ENCODE measurements around the gene ATCAY. TPM values are rescaled to one million over a fixed set of nuclear protein-coding genes. Genes with fewer than 3 reads are reported as not detected.

The ATCAY gene
- total RNA-seq, 1 donor from 2014 or later, result under 0.01 TPM

DNA sequence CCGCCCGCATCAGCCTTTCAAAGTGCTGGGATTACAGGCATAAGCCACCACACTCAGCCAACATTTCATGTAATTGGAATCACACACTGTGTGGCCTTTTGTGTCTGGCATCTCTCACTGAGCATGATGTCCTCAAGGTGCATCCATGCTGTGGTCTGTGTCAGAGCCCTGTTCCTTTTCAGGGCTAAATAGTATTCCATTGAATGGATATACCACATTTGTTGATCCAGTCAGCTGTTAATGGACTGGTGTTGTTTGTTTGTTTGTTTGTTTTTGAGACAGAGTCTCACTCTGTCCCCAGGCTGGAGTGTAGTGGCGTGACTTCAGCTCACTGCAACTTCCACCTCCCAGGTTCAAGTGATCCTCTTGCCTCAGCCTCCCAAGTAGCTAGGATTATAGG is 17.9 kb downstream of the ATCAY start:
- Histone ChIP-seq H3K9me3 (ENCODE audit: control insufficient read depth in 3 of 3, low read length in 3 of 3) (no peaks in the 10 kb centered on the region), H3K4me1 (ENCODE audit: control insufficient read depth in 3 of 3, insufficient read depth in 3 of 3, low read length in 3 of 3) (peaks cover 0 to 6% (median 0%) of the 10 kb centered on the region in 3 donors), H3K27ac (ENCODE audit: low read depth, low read length) (no peak overlapping the region), H3K27me3 (ENCODE audit: control insufficient read depth in 3 of 3, insufficient read depth in 3 of 3, low read length in 3 of 3) (peaks cover 3 to 14% (median 14%) of the 10 kb centered on the region in 3 donors), H3K9ac (ENCODE audit: low read depth in 1 of 3, low read length in 3 of 3) (no peak overlapping the region), H3K4me3 (ENCODE audit: low read length in 3 of 3) (no peak overlapping the region), H3K36me3 (ENCODE audit: control insufficient read depth in 3 of 3, insufficient read depth in 3 of 3, low read length in 3 of 3) (no peaks in the 10 kb centered on the region)

DNA sequence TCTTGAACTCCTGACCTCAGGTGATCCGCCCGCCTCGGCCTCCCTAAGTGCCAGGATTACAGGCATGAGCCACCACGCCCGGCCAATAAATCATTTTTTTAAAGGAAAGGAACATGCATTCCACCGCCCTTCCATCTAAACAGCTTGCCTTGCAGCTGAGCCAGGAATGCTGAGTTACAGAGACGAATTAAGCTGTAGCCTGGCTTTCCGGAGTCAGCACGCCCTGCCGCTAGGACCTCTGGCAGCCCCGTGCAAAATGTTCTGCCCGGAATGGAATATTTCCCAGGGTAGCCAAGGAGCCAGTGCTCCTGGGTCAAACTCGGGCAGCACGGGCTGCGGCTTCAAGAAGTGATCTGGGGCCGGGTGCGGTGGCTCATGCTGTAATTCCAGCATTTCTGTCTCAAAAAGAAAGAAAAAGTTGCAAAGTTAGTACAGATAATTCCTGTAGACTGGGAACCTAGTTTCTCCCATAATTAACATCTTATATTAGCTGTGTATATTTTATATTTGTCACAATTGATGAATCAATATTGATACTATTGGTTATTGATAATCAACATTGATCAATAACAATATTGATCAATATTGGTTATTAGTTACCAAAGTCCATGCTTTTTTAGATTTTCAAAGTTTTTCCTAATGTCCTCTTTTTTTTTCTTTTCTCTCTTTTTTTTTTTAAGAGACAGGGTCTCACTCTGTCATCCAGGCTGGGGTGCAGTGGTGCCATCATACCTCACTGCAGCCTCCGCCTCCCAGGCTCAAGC is 19.2 kb downstream of the ATCAY start:
- no peaks in the 10 kb centered on the region for H3K36me3 ChIP-seq (ENCODE audit: control insufficient read depth in 3 of 3, insufficient read depth in 3 of 3, low read length in 3 of 3)
- H3K9me3 ChIP-seq (ENCODE audit: control insufficient read depth in 3 of 3, low read length in 3 of 3), result no peaks in the 10 kb centered on the region
- H3K27me3 ChIP-seq (ENCODE audit: control insufficient read depth in 3 of 3, insufficient read depth in 3 of 3, low read length in 3 of 3), result peaks cover 3 to 14% (median 14%) of the 10 kb centered on the region in 3 donors
- no peak overlapping the region for H3K27ac ChIP-seq (ENCODE audit: low read depth, low read length)
- H3K4me3 ChIP-seq (ENCODE audit: low read length in 3 of 3), result no peak overlapping the region
- H3K4me1 ChIP-seq (ENCODE audit: control insufficient read depth in 3 of 3, insufficient read depth in 3 of 3, low read length in 3 of 3), result peaks cover 0 to 6% (median 0%) of the 10 kb centered on the region in 3 donors
- H3K9ac ChIP-seq (ENCODE audit: low read depth in 1 of 3, low read length in 3 of 3), result no peak overlapping the region

DNA sequence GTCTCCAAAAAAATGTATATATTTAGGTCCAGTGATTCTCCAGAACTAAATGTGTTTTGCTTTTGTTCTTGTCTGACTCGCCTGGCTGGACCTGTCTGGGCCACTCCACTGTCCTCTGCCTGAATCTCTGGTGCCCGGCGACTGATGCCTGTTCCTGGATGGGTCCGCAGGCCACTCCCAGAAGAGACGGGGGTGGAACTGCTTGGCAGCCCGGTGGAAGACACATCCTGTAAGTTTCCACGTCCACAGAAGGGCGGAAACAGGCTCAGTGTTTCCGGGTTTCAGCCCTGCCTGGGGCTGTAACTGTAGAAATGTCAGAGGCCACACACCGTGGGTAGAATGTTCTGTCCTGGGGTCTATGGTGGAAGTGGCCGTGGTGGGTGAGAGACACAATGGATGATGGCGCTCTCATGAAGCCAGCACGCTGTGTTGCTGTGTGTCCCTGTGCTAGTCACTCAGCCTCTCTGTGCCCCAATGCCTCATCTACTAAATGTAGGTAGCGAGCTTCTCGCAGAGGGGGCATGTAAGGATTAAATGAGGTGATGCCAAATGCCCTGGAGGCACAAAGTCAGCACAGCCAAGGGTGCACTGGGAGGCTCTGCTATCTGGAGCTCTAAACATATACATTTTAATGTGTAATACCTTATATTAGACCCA is 22.0 kb downstream of the ATCAY start:
- Histone ChIP-seq H3K4me3 (ENCODE audit: low read length in 3 of 3) (no peak overlapping the region), H3K36me3 (ENCODE audit: control insufficient read depth in 3 of 3, insufficient read depth in 3 of 3, low read length in 3 of 3) (no peaks in the 10 kb centered on the region), H3K9me3 (ENCODE audit: control insufficient read depth in 3 of 3, low read length in 3 of 3) (no peaks in the 10 kb centered on the region), H3K4me1 (ENCODE audit: control insufficient read depth in 3 of 3, insufficient read depth in 3 of 3, low read length in 3 of 3) (peaks cover 0 to 6% (median 0%) of the 10 kb centered on the region in 3 donors), H3K27ac (ENCODE audit: low read depth, low read length) (no peak overlapping the region), H3K9ac (ENCODE audit: low read depth in 1 of 3, low read length in 3 of 3) (no peak overlapping the region), H3K27me3 (ENCODE audit: control insufficient read depth in 3 of 3, insufficient read depth in 3 of 3, low read length in 3 of 3) (peaks cover 0 to 18% (median 14%) of the 10 kb centered on the region in 3 donors)

- H3K36me3 ChIP-seq (ENCODE audit: control insufficient read depth in 3 of 3, insufficient read depth in 3 of 3, low read length in 3 of 3), result no peaks in the 10 kb centered on the region
- peaks cover 0 to 6% (median 0%) of the 10 kb centered on the region in 3 donors for H3K4me1 ChIP-seq (ENCODE audit: control insufficient read depth in 3 of 3, insufficient read depth in 3 of 3, low read length in 3 of 3)
- no peaks in the 10 kb centered on the region for H3K9me3 ChIP-seq (ENCODE audit: control insufficient read depth in 3 of 3, low read length in 3 of 3)
- peaks cover 0 to 14% (median 4%) of the 10 kb centered on the region in 3 donors for H3K27me3 ChIP-seq (ENCODE audit: control insufficient read depth in 3 of 3, insufficient read depth in 3 of 3, low read length in 3 of 3)
- H3K27ac ChIP-seq (ENCODE audit: low read depth, low read length), result no peak overlapping the region
- no peak overlapping the region for H3K4me3 ChIP-seq (ENCODE audit: low read length in 3 of 3)
- H3K9ac ChIP-seq (ENCODE audit: low read depth in 1 of 3, low read length in 3 of 3), result no peak overlapping the region
Observed at GRCh38 chr19:3904233-3904632, 23.7 kb downstream of the ATCAY start.

- H3K4me1 ChIP-seq (ENCODE audit: control insufficient read depth in 3 of 3, insufficient read depth in 3 of 3, low read length in 3 of 3), result no peaks in the 10 kb centered on the region
- H3K36me3 ChIP-seq (ENCODE audit: control insufficient read depth in 3 of 3, insufficient read depth in 3 of 3, low read length in 3 of 3), result no peaks in the 10 kb centered on the region
- no peak overlapping the region for H3K4me3 ChIP-seq (ENCODE audit: low read length in 3 of 3)
- H3K9me3 ChIP-seq (ENCODE audit: control insufficient read depth in 3 of 3, low read length in 3 of 3), result peaks cover 0 to 4% (median 3%) of the 10 kb centered on the region in 3 donors
- peaks cover 0 to 5% (median 0%) of the 10 kb centered on the region in 3 donors for H3K27me3 ChIP-seq (ENCODE audit: control insufficient read depth in 3 of 3, insufficient read depth in 3 of 3, low read length in 3 of 3)
- H3K9ac ChIP-seq (ENCODE audit: low read depth in 1 of 3, low read length in 3 of 3), result no peak overlapping the region
- no peak overlapping the region for H3K27ac ChIP-seq (ENCODE audit: low read depth, low read length)
Observed at GRCh38 chr19:3907626-3908265, 27.3 kb downstream of the ATCAY start.

GRCh38 chr19:3908266-3909054 is 28.0 kb downstream of the ATCAY start:
- no peak overlapping the region for H3K27ac ChIP-seq (ENCODE audit: low read depth, low read length)
- H3K4me3 ChIP-seq (ENCODE audit: low read length in 3 of 3), result no peak overlapping the region
- no peaks in the 10 kb centered on the region for H3K4me1 ChIP-seq (ENCODE audit: control insufficient read depth in 3 of 3, insufficient read depth in 3 of 3, low read length in 3 of 3)
- H3K9ac ChIP-seq (ENCODE audit: low read depth in 1 of 3, low read length in 3 of 3), result no peak overlapping the region
- peaks cover 0 to 4% (median 3%) of the 10 kb centered on the region in 3 donors for H3K9me3 ChIP-seq (ENCODE audit: control insufficient read depth in 3 of 3, low read length in 3 of 3)
- no peaks in the 10 kb centered on the region for H3K36me3 ChIP-seq (ENCODE audit: control insufficient read depth in 3 of 3, insufficient read depth in 3 of 3, low read length in 3 of 3)
- H3K27me3 ChIP-seq (ENCODE audit: control insufficient read depth in 3 of 3, insufficient read depth in 3 of 3, low read length in 3 of 3), result peaks cover 0 to 4% (median 0%) of the 10 kb centered on the region in 3 donors

GRCh38 chr19:3910105-3910504 is 29.6 kb downstream of the ATCAY start:
- Histone ChIP-seq H3K36me3 (ENCODE audit: control insufficient read depth in 3 of 3, insufficient read depth in 3 of 3, low read length in 3 of 3) (no peaks in the 10 kb centered on the region), H3K4me3 (ENCODE audit: low read length in 3 of 3) (no peak overlapping the region), H3K27me3 (ENCODE audit: control insufficient read depth in 3 of 3, insufficient read depth in 3 of 3, low read length in 3 of 3) (peaks cover 0 to 3% (median 0%) of the 10 kb centered on the region in 3 donors), H3K27ac (ENCODE audit: low read depth, low read length) (no peak overlapping the region), H3K4me1 (ENCODE audit: control insufficient read depth in 3 of 3, insufficient read depth in 3 of 3, low read length in 3 of 3) (no peaks in the 10 kb centered on the region), H3K9me3 (ENCODE audit: control insufficient read depth in 3 of 3, low read length in 3 of 3) (peaks cover 0 to 4% (median 3%) of the 10 kb centered on the region in 3 donors), H3K9ac (ENCODE audit: low read depth in 1 of 3, low read length in 3 of 3) (no peak overlapping the region)

GRCh38 chr19:3914199-3914598 is 33.7 kb downstream of the ATCAY start:
- Histone ChIP-seq H3K9me3 (ENCODE audit: control insufficient read depth in 3 of 3, low read length in 3 of 3) (peaks cover 2 to 4% (median 3%) of the 10 kb centered on the region in 3 donors), H3K4me1 (ENCODE audit: control insufficient read depth in 3 of 3, insufficient read depth in 3 of 3, low read length in 3 of 3) (no peaks in the 10 kb centered on the region), H3K36me3 (ENCODE audit: control insufficient read depth in 3 of 3, insufficient read depth in 3 of 3, low read length in 3 of 3) (no peaks in the 10 kb centered on the region), H3K27me3 (ENCODE audit: control insufficient read depth in 3 of 3, insufficient read depth in 3 of 3, low read length in 3 of 3) (no peaks in the 10 kb centered on the region), H3K4me3 (ENCODE audit: low read length in 3 of 3) (no peak overlapping the region), H3K9ac (ENCODE audit: low read depth in 1 of 3, low read length in 3 of 3) (no peak overlapping the region), H3K27ac (ENCODE audit: low read depth, low read length) (no peak overlapping the region)

DNA sequence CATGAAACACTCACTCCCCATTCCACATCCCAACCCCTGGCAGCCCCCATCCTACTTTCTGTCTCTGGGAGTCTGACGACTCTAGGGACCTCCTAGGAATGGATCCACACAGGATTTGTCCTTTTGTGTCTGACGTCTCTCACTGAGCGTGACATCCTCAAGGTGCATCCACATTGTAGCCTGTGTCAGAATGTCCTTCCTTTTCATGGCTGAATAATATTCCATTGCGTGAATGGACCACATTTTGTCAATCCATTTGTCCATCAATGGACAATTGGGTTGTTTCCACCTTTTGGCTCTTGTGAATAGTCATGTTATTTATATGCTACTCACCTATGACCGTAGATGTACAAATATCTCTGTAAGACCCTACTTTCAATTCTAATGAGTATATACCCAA is 35.5 kb downstream of the ATCAY start:
- Histone ChIP-seq H3K27ac (ENCODE audit: low read depth, low read length) (no peak overlapping the region), H3K4me1 (ENCODE audit: control insufficient read depth in 3 of 3, insufficient read depth in 3 of 3, low read length in 3 of 3) (no peaks in the 10 kb centered on the region), H3K27me3 (ENCODE audit: control insufficient read depth in 3 of 3, insufficient read depth in 3 of 3, low read length in 3 of 3) (no peaks in the 10 kb centered on the region), H3K4me3 (ENCODE audit: low read length in 3 of 3) (no peak overlapping the region), H3K36me3 (ENCODE audit: control insufficient read depth in 3 of 3, insufficient read depth in 3 of 3, low read length in 3 of 3) (no peaks in the 10 kb centered on the region), H3K9ac (ENCODE audit: low read depth in 1 of 3, low read length in 3 of 3) (no peak overlapping the region), H3K9me3 (ENCODE audit: control insufficient read depth in 3 of 3, low read length in 3 of 3) (peaks cover 0 to 6% (median 3%) of the 10 kb centered on the region in 3 donors)

Data from skeletal muscle tissue (tissue), 4 donors.